Prostate gland (tissue), 2 donors: ENCODE results near the gene SPON1. TPM values are rescaled to one million over a fixed set of nuclear protein-coding genes. Genes with fewer than 3 reads are reported as not detected.

Experiments
- DNase-seq: peaks from one replicate; pipeline ENCODE4 v3.0.0-alpha.2; 2019; ENCODE audit warnings: low spot score
- H3K27ac ChIP-seq, 2 donors: fragments of 200-600 bp; sonication (generic); 2 replicates each; pipeline ENCODE4 v1.5.1; 2017 to 2019
- H3K27me3 ChIP-seq: fragments of 200-600 bp; sonication (generic); replicated peaks from 2 replicates; pipeline ENCODE4 v1.5.1; 2019; ENCODE audit not compliant: insufficient read depth
- H3K36me3 ChIP-seq, 2 donors: fragments of 200-600 bp; sonication (generic); 1 replicate in 1 of 2; 2 replicates in 1 of 2; pipeline versions ENCODE4 v1.5.1 to v1.8.1; 2017 to 2019
- H3K4me1 ChIP-seq: fragments of 200-600 bp; sonication (generic); replicated peaks from 2 replicates; pipeline ENCODE4 v1.5.1; 2019
- H3K4me3 ChIP-seq, 2 donors: fragments of 200-600 bp; sonication (generic); 2 replicates each; pipeline ENCODE4 v1.5.1; 2017 to 2019
- H3K9me3 ChIP-seq: fragments of 200-600 bp; sonication (generic); 2 replicates; pipeline ENCODE4 v1.5.1; 2017
- CTCF ChIP-seq, 4 experiments: fragments of 200-600 bp in 2 of 4; fragments of 450-650 bp in 2 of 4; sonication (generic) in 2 of 4; IDR thresholded peaks; 1 replicate in 3 of 4; 2 replicates in 1 of 4; pipeline ENCODE4 v1.5.1; 2016 to 2019; ENCODE audit warnings: antibody characterized with exemption in 4 of 4, mild to moderate bottlenecking in 2 of 4, moderate library complexity in 2 of 4
- POLR2A ChIP-seq: fragments of 450-650 bp; IDR thresholded peaks from one replicate; pipeline ENCODE4 v1.6.1; 2016; ENCODE audit warnings: antibody characterized with exemption, mild to moderate bottlenecking
- POLR2AphosphoS5 ChIP-seq: sonication (generic); formaldehyde crosslinking; IDR thresholded peaks from one replicate; pipeline ENCODE4 v1.6.1; 2017; ENCODE audit warnings: antibody characterized with exemption
- WGBS: methylation state at CpG from one replicate; pipeline ENCODE4 v1.1.5; 2018; 5-methylcytosine and 5-hydroxymethylcytosine counted together
- intact Hi-C: fragments of 100-400 bp; cut with DNase I; formaldehyde crosslinking; loops from one replicate; pipeline ENCODE4 v1.14.2; 2022
- total RNA-seq, 2 donors: library from RNA; depleted of rRNA; stranded (reverse); fragments of >200 nt; gene quantifications; one replicate each; pipeline ENCODE4 v1.1.0, GENCODE V29; 2016

SPON1 gene
- total RNA-seq, 2 donors from 2014 or later: 13.7 to 28.2 TPM

- 78% methylated on average over 8 of the region's 8 CpGs for WGBS
Observed at GRCh38 chr11:13939961-13940906, 22.3 kb upstream of the SPON1 start.

GRCh38 chr11:13940907-13941256 is 21.6 kb upstream of the SPON1 start:
- TF ChIP-seq CTCF (IDR thresholded peaks at IDR 0.05) (no peak), POLR2AphosphoS5 (no peak), POLR2A (no peak)
- Histone ChIP-seq H3K27me3 (no peaks in the 10 kb centered on the region), H3K27ac (no peak overlapping the region), H3K36me3 (no peaks in the 10 kb centered on the region), H3K4me1 (no peaks in the 10 kb centered on the region), H3K9me3 (no peaks in the 10 kb centered on the region), H3K4me3 (no peak overlapping the region)
- no peak for DNase-seq
- 94% methylated on average over 1 of the region's 1 CpG for WGBS
- intact Hi-C loops: no loop called here

More at GRCh38 chr11:13939961-13940906, 22.3 kb upstream of the SPON1 start:
- no peaks in the 10 kb centered on the region for H3K9me3 ChIP-seq
- no peak for DNase-seq
- no peak overlapping the region for H3K4me3 ChIP-seq
- intact Hi-C loops: no loop called here
- no peaks in the 10 kb centered on the region for H3K36me3 ChIP-seq
- H3K27ac ChIP-seq: no peak overlapping the region
- H3K27me3 ChIP-seq: no peaks in the 10 kb centered on the region
- no peak for TF ChIP-seq POLR2AphosphoS5
- no peak for TF ChIP-seq POLR2A
- no peak for TF ChIP-seq CTCF (IDR thresholded peaks at IDR 0.05)
- no peaks in the 10 kb centered on the region for H3K4me1 ChIP-seq

- no peak overlapping the region for H3K4me3 ChIP-seq
- 89% methylated on average over 1 of the region's 1 CpG for WGBS
- no peaks in the 10 kb centered on the region for H3K27me3 ChIP-seq
- no peaks in the 10 kb centered on the region for H3K36me3 ChIP-seq
- no peak for DNase-seq
- TF ChIP-seq POLR2AphosphoS5 (no peak), CTCF (IDR thresholded peaks at IDR 0.05) (no peak), POLR2A (no peak)
- no peak overlapping the region for H3K27ac ChIP-seq
- H3K4me1 ChIP-seq: no peaks in the 10 kb centered on the region
- no peaks in the 10 kb centered on the region for H3K9me3 ChIP-seq
- intact Hi-C loops: no loop called here
Observed at GRCh38 chr11:13941775-13942174, 20.7 kb upstream of the SPON1 start.

GRCh38 chr11:13942378-13942777 is 20.1 kb upstream of the SPON1 start:
- intact Hi-C loops: no loop called here
- H3K4me1 ChIP-seq: no peaks in the 10 kb centered on the region
- 86% methylated on average over 1 of the region's 1 CpG for WGBS
- TF ChIP-seq POLR2AphosphoS5: no peak
- TF ChIP-seq POLR2A: no peak
- TF ChIP-seq CTCF (IDR thresholded peaks at IDR 0.05): no peak
- no peak overlapping the region for H3K27ac ChIP-seq
- H3K4me3 ChIP-seq: no peak overlapping the region
- no peaks in the 10 kb centered on the region for H3K27me3 ChIP-seq
- DNase-seq: no peak
- no peaks in the 10 kb centered on the region for H3K9me3 ChIP-seq
- H3K36me3 ChIP-seq: no peaks in the 10 kb centered on the region

- Histone ChIP-seq H3K9me3 (no peaks in the 10 kb centered on the region), H3K36me3 (no peaks in the 10 kb centered on the region), H3K4me3 (no peak overlapping the region), H3K27me3 (no peaks in the 10 kb centered on the region), H3K27ac (no peak overlapping the region), H3K4me1 (no peaks in the 10 kb centered on the region)
- no peak for TF ChIP-seq POLR2A
- no peak for TF ChIP-seq CTCF (IDR thresholded peaks at IDR 0.05)
- TF ChIP-seq POLR2AphosphoS5: no peak
- intact Hi-C loops: no loop called here
- no peak for DNase-seq
Observed at GRCh38 chr11:13942971-13943381, 19.5 kb upstream of the SPON1 start.
